Uterus (tissue), 4 donors: ENCODE measurements around the gene KRT82. TPM values are rescaled to one million over a fixed set of nuclear protein-coding genes. Genes with fewer than 3 reads are reported as not detected.

ENCODE experiments used
- DNase-seq, 2 donors: peaks; one replicate each; pipeline ENCODE4 v3.0.0-alpha.2; 2019 to 2020
- H3K27ac ChIP-seq, 2 donors: fragments of 200-600 bp; sonication (generic); 1 replicate in 1 of 2; 2 replicates in 1 of 2; pipeline ENCODE4 v1.5.1; 2016 to 2018
- H3K27me3 ChIP-seq, 2 donors: fragments of 200-600 bp; sonication (generic); one replicate each; pipeline ENCODE4 v1.5.1; 2018 to 2019; ENCODE audit warnings: control low read depth in 1 of 2
- H3K36me3 ChIP-seq, 2 donors: fragments of 200-600 bp; sonication (generic); one replicate each; pipeline ENCODE4 v1.5.1; 2019; ENCODE audit warnings: control low read depth in 1 of 2
- H3K4me1 ChIP-seq, 2 donors: fragments of 200-600 bp; sonication (generic); one replicate each; pipeline ENCODE4 v1.5.1; 2018 to 2019; ENCODE audit warnings: control low read depth in 1 of 2
- H3K4me3 ChIP-seq, 2 donors: fragments of 200-600 bp; sonication (generic); 1 replicate in 1 of 2; 2 replicates in 1 of 2; pipeline ENCODE4 v1.5.1; 2018 to 2019; ENCODE audit warnings: mild to moderate bottlenecking in 1 of 2
- H3K9me3 ChIP-seq, 2 donors: fragments of 200-600 bp; sonication (generic); one replicate each; pipeline ENCODE4 v1.5.1; 2019; ENCODE audit warnings: control low read depth in 1 of 2
- POLR2A ChIP-seq, 2 donors: fragments of 450-650 bp; IDR thresholded peaks; one replicate each; pipeline ENCODE4 v1.6.1; 2016; ENCODE audit warnings: antibody characterized with exemption in 2 of 2, mild to moderate bottlenecking in 1 of 2, moderate library complexity in 1 of 2
- intact Hi-C: fragments of 100-400 bp; cut with DNase I; formaldehyde crosslinking; loops from one replicate; pipeline ENCODE4 v1.15.1; 2023; ENCODE audit warnings: low total_unique reads
- total RNA-seq, 4 donors: library from RNA; depleted of rRNA in 3 of 4; stranded (reverse); fragments of >200 nt in 3 of 4; gene quantifications; one replicate each; pipeline versions ENCODE4 v1.1.0 to v1.2.4, GENCODE V29; 2014 to 2023
- TF ChIP-seq, protein P1 (sequence below), 4 experiments: fragments of 200-600 bp in 2 of 4; fragments of 450-650 bp in 2 of 4; sonication (generic) in 2 of 4; IDR thresholded peaks; one replicate each; pipeline ENCODE4 v1.5.1; 2016 to 2019; ENCODE audit warnings: antibody characterized with exemption in 4 of 4, mild to moderate bottlenecking in 2 of 4, moderate library complexity in 1 of 4
- donor health status: DM: yes; HTN: yes; CAD: no.

Gene KRT82
- total RNA-seq, 4 donors from 2014 or later = not detected

DNA sequence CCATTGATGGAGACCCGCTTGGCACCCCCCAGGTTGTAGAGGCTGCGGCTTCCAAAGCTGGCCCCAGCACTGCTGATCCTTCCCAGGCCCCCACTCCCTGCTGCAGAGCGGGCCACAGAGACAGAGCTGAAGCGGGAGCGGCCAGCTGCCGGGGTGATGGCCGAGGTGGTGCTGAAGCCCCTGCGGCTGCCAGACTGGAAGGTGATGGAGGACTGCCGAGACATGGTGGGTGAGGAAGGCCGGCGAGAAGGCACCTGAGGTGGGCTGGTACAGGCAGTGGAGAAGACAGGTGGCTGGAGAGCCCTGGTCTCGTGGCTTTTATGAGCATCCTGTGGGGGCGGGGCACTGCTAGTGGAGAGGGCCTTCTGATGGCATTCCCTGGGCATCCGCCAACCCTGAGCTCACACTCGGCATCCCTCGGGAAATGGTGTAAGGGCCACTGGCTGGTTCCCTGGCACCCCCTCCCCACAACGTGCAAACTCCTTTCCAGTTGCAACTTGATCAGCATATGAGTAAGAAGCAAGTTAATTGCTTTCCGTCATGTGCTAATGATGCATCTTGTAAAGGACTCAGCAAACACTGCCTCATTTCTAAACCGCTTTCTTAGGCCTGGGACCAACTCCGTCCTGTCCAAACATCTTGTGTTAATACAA, 28.1 kb upstream of the KRT82 start, which contains the start of gene KRT75:
KRT75 (minus strand) TSS at position 291 of the 653 bp plus-strand sequence; CDS start at position 224, 67 bp downstream.
- TF ChIP-seq, protein P1, sequence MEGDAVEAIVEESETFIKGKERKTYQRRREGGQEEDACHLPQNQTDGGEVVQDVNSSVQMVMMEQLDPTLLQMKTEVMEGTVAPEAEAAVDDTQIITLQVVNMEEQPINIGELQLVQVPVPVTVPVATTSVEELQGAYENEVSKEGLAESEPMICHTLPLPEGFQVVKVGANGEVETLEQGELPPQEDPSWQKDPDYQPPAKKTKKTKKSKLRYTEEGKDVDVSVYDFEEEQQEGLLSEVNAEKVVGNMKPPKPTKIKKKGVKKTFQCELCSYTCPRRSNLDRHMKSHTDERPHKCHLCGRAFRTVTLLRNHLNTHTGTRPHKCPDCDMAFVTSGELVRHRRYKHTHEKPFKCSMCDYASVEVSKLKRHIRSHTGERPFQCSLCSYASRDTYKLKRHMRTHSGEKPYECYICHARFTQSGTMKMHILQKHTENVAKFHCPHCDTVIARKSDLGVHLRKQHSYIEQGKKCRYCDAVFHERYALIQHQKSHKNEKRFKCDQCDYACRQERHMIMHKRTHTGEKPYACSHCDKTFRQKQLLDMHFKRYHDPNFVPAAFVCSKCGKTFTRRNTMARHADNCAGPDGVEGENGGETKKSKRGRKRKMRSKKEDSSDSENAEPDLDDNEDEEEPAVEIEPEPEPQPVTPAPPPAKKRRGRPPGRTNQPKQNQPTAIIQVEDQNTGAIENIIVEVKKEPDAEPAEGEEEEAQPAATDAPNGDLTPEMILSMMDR (IDR thresholded peaks at IDR 0.05) = no peak
- no peak for TF ChIP-seq POLR2A (IDR thresholded peaks at IDR 0.05)
- no peak within 1 kb of the TSS for H3K4me3 ChIP-seq
- intact Hi-C loops = no loop called here
- H3K36me3 ChIP-seq = no peaks in the 10 kb centered on the region
- no peak for DNase-seq
- H3K27me3 ChIP-seq = no peaks in the 10 kb centered on the region
- no peak within 1 kb of the TSS for H3K27ac ChIP-seq
- H3K9me3 ChIP-seq = no peaks in the 10 kb centered on the region
- no peaks in the 10 kb centered on the region for H3K4me1 ChIP-seq

- Histone ChIP-seq H3K4me1 (no peaks in the 10 kb centered on the region), H3K36me3 (no peaks in the 10 kb centered on the region), H3K4me3 (no peak overlapping the region), H3K27me3 (no peaks in the 10 kb centered on the region), H3K9me3 (no peaks in the 10 kb centered on the region), H3K27ac (no peak overlapping the region)
- no peak for TF ChIP-seq POLR2A (IDR thresholded peaks at IDR 0.05)
- TF ChIP-seq, protein P1 (IDR thresholded peaks at IDR 0.05) = no peak
- no peak for DNase-seq
- intact Hi-C loops = no loop called here
Observed at GRCh38 chr12:52433501-52434080, 27.5 kb upstream of the KRT82 start.

GRCh38 chr12:52432559-52433207, 26.5 kb upstream of the KRT82 start:
- Histone ChIP-seq H3K36me3 (no peaks in the 10 kb centered on the region), H3K27me3 (no peaks in the 10 kb centered on the region), H3K27ac (no peak overlapping the region), H3K9me3 (no peaks in the 10 kb centered on the region), H3K4me3 (no peak overlapping the region), H3K4me1 (no peaks in the 10 kb centered on the region)
- intact Hi-C loops = no loop called here
- no peak for DNase-seq
- TF ChIP-seq, protein P1 (IDR thresholded peaks at IDR 0.05) = no peak
- TF ChIP-seq POLR2A (IDR thresholded peaks at IDR 0.05) = no peak

DNA sequence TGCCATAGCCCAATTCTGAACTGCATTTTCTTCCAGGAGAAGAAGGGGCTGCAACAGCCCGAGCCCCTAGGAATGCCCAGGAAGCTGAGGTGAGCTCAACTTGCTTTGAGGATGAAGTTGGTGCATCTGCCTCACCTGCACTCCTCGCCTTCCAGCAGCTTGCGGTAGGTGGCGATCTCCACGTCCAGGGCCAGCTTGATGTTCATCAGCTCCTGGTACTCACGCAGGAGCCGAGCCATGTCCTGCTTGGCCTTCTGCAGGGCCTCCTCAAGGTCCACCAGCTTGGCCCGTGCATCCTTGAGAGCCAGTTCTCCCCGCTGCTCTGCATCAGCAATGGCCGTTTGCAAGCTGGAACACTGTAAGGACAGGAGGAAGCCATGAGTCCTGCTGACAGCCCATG, 22.0 kb upstream of the KRT82 start:
- Histone ChIP-seq H3K27me3 (no peaks in the 10 kb centered on the region), H3K9me3 (no peaks in the 10 kb centered on the region), H3K36me3 (no peaks in the 10 kb centered on the region), H3K4me3 (no peak overlapping the region), H3K27ac (no peak overlapping the region), H3K4me1 (peaks cover 0 to 4% of the 10 kb centered on the region in 2 donors)
- TF ChIP-seq POLR2A (IDR thresholded peaks at IDR 0.05) = no peak
- TF ChIP-seq, protein P1 (IDR thresholded peaks at IDR 0.05) = no peak
- intact Hi-C loops = no loop called here
- DNase-seq = no peak

DNA sequence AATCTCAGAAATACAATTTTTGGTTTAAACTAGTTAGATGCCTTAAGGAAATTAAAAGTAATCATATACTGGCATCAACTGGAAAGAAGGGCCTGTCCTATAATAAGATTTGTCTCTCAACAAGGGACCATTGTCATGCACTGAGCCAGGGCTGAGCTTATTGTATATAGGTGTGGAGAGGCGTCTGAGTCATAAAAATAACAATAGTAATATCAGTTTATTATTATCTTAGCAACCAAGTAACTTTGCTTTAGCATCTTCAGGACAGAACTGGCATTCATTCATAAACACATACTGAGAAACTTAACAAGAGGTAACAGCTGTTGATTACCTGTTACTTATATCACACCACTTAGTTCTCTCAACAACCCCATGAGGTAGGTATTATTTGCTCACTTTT, 20.9 kb upstream of the KRT82 start:
- Histone ChIP-seq H3K27ac (no peak overlapping the region), H3K36me3 (no peaks in the 10 kb centered on the region), H3K9me3 (no peaks in the 10 kb centered on the region), H3K4me1 (peaks cover 0 to 4% of the 10 kb centered on the region in 2 donors), H3K4me3 (no peak overlapping the region), H3K27me3 (no peaks in the 10 kb centered on the region)
- TF ChIP-seq, protein P1 (IDR thresholded peaks at IDR 0.05) = no peak
- no peak for TF ChIP-seq POLR2A (IDR thresholded peaks at IDR 0.05)
- intact Hi-C loops = no loop called here
- DNase-seq = no peak
